Fibroblast of lung (primary cell): ENCODE measurements around the gene SSR2.

Experiments used
- CTCF ChIP-seq, 2 donors: IDR thresholded peaks in 1 of 2; conservative IDR thresholded peaks in 1 of 2; 1 replicate in 1 of 2; 2 replicates in 1 of 2; pipeline ENCODE4 v1.5.1; 2011 to 2012; ENCODE audit warnings: low read length in 2 of 2, control low read depth in 1 of 2, inconsistent platforms in 1 of 2, low read depth in 1 of 2, mild to moderate bottlenecking in 1 of 2
- EZH2 ChIP-seq: IDR thresholded peaks from 2 replicates; pipeline ENCODE4 v1.5.1; 2012; ENCODE audit warnings: low read length, control low read depth, mild to moderate bottlenecking; ENCODE audit errors: missing control alignments

- TF ChIP-seq CTCF (conservative IDR thresholded peaks at IDR 0.05 in 1 of 2, IDR thresholded peaks at IDR 0.05 in 1 of 2; ENCODE audit: low read depth in 1 of 2, low read length in 2 of 2): no peak
- no peak for TF ChIP-seq EZH2
Measured at GRCh38 chr1:156051011-156051725, 30.4 kb upstream of the SSR2 start.
